Suprapubic skin (tissue), 3 donors: ENCODE data around the gene NIPAL1.

Experiments
- POLR2A ChIP-seq, 2 donors: fragments of 450-650 bp; IDR thresholded peaks; one replicate each; pipeline ENCODE4 v1.6.1; 2017; ENCODE audit warnings: antibody characterized with exemption in 2 of 2, mild to moderate bottlenecking in 2 of 2, moderate library complexity in 2 of 2
- TF ChIP-seq, protein P1 (sequence below), 2 donors: fragments of 200-600 bp in 1 of 2; fragments of 450-650 bp in 1 of 2; sonication (generic) in 1 of 2; IDR thresholded peaks; one replicate each; pipeline ENCODE4 v1.5.1; 2016 to 2019; ENCODE audit warnings: antibody characterized with exemption in 2 of 2, mild to moderate bottlenecking in 1 of 2, moderate library complexity in 1 of 2

DNA sequence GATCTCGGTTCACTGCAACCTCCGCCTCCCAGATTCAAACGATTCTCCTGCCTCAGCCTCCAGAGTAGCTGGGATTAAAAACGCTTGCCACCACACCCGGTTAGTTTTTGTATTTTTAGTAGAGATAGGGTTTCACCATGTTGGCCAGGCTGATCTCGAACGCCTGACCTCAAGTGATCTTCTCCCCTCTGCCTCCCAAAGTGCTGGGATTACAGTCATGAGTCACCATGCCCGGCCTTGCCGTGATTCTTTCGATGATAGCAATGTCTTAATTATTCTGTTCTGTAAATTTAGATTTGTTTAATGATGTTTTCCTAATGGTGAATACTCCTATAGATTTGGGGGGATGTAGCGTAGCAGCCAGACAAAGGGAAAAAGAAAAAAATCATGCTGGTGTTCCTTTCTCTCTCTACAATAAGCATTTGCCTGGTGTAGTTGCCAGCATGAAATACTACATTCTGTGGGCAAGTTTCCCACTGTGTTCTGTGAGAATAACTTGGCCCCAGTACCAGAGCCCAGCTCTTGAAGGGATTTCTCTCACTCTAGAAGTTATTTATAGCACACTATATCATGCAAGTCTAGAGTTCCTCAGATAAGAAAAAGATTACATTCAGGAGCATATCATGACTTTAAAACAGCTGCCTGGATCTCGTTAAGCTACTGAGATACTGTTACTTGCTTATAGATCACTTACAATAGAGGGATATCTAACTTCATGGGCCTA, 15.4 kb downstream of the NIPAL1 start:
- no peak for TF ChIP-seq POLR2A (IDR thresholded peaks at IDR 0.05)
- TF ChIP-seq, protein P1, sequence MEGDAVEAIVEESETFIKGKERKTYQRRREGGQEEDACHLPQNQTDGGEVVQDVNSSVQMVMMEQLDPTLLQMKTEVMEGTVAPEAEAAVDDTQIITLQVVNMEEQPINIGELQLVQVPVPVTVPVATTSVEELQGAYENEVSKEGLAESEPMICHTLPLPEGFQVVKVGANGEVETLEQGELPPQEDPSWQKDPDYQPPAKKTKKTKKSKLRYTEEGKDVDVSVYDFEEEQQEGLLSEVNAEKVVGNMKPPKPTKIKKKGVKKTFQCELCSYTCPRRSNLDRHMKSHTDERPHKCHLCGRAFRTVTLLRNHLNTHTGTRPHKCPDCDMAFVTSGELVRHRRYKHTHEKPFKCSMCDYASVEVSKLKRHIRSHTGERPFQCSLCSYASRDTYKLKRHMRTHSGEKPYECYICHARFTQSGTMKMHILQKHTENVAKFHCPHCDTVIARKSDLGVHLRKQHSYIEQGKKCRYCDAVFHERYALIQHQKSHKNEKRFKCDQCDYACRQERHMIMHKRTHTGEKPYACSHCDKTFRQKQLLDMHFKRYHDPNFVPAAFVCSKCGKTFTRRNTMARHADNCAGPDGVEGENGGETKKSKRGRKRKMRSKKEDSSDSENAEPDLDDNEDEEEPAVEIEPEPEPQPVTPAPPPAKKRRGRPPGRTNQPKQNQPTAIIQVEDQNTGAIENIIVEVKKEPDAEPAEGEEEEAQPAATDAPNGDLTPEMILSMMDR (IDR thresholded peaks at IDR 0.05) = no peak
